Brain microvascular endothelial cell (primary cell): ENCODE measurements around the gene ARRB2.
A peak's percentile ranks its signal among the peaks of the same experiment; 100 is the strongest.

Experiments
- DNase-seq: peaks from one replicate; pipeline ENCODE4 v3.0.0-alpha.2; 2020
- H3K27ac ChIP-seq: fragments of 250-450 bp; sonication (Bioruptor Pico); 2 replicates; pipeline ENCODE4 v1.5.1; 2020; ENCODE audit warnings: mild to moderate bottlenecking, moderate library complexity
- H3K27me3 ChIP-seq: fragments of 250-450 bp; sonication (Bioruptor Pico); replicated peaks from 2 replicates; pipeline ENCODE4 v1.5.1; 2020; ENCODE audit warnings: mild to moderate bottlenecking
- H3K36me3 ChIP-seq: fragments of 250-450 bp; sonication (Bioruptor Pico); replicated peaks from 2 replicates; pipeline ENCODE4 v1.5.1; 2020; ENCODE audit warnings: mild to moderate bottlenecking
- H3K4me3 ChIP-seq: 2 replicates; pipeline ENCODE4 v1.5.1; 2011; ENCODE audit warnings: low read depth, mild to moderate bottlenecking, control low read depth, low read length, moderate library complexity
- in situ Hi-C: cut with HindIII; loops from 2 replicates; pipeline ENCODE4 v1.10.0; 2017; ENCODE audit warnings: low sequenced_read_pairs, low pct_ligation_motif_present
- TF ChIP-seq, protein P1 (sequence below): IDR thresholded peaks from 2 replicates; pipeline ENCODE4 v1.5.1; 2011; ENCODE audit warnings: low read depth, mild to moderate bottlenecking, moderate library complexity, low read length, control low read depth, inconsistent platforms; ENCODE audit errors: missing control alignments

Gene ARRB2

DNA sequence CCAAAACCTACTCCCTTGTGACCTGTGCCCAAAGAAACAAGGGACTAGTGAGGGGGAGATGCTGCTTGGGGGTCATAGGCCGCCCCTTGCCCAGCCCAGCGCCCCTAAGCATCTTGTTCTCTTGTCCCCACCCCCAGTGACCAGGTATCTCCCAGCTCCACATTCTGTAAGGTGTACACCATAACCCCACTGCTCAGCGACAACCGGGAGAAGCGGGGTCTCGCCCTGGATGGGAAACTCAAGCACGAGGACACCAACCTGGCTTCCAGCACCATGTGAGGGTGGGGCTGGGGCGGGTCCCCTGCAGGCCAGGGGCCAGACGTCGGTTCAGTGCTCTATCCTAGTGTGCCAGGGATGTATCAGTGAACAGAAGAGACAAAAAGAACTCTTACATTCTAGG lies 8.7 kb downstream of the ARRB2 start:
- Histone ChIP-seq H3K27ac (no peak overlapping the region), H3K4me3 (no peak overlapping the region), H3K27me3 (no peaks in the 10 kb centered on the region), H3K36me3 (no peaks in the 10 kb centered on the region)
- DNase-seq = no peak
- TF ChIP-seq, protein P1, sequence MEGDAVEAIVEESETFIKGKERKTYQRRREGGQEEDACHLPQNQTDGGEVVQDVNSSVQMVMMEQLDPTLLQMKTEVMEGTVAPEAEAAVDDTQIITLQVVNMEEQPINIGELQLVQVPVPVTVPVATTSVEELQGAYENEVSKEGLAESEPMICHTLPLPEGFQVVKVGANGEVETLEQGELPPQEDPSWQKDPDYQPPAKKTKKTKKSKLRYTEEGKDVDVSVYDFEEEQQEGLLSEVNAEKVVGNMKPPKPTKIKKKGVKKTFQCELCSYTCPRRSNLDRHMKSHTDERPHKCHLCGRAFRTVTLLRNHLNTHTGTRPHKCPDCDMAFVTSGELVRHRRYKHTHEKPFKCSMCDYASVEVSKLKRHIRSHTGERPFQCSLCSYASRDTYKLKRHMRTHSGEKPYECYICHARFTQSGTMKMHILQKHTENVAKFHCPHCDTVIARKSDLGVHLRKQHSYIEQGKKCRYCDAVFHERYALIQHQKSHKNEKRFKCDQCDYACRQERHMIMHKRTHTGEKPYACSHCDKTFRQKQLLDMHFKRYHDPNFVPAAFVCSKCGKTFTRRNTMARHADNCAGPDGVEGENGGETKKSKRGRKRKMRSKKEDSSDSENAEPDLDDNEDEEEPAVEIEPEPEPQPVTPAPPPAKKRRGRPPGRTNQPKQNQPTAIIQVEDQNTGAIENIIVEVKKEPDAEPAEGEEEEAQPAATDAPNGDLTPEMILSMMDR = no peak
- in situ Hi-C loops = no loop called here

GRCh38 chr17:4719684-4720221 lies 9.3 kb downstream of the ARRB2 start:
- H3K27ac ChIP-seq = no peak overlapping the region
- peak; percentile 20 for DNase-seq
- H3K36me3 ChIP-seq = no peaks in the 10 kb centered on the region
- no peak overlapping the region for H3K4me3 ChIP-seq
- no peaks in the 10 kb centered on the region for H3K27me3 ChIP-seq
- in situ Hi-C loops = no loop called here
- TF ChIP-seq, protein P1 = no peak

DNA sequence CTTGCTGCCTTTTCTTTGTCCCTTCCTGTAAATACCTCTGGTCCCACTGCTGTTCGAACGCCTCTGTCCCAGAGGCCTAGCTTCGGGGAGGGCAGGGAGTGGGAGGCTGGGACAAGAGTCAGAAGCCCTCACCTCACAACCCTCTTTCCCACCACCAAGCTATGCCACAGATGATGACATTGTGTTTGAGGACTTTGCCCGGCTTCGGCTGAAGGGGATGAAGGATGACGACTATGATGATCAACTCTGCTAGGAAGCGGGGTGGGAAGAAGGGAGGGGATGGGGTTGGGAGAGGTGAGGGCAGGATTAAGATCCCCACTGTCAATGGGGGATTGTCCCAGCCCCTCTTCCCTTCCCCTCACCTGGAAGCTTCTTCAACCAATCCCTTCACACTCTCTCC lies 10.4 kb downstream of the ARRB2 start:
- H3K36me3 ChIP-seq = no peaks in the 10 kb centered on the region
- no peak for DNase-seq

DNA sequence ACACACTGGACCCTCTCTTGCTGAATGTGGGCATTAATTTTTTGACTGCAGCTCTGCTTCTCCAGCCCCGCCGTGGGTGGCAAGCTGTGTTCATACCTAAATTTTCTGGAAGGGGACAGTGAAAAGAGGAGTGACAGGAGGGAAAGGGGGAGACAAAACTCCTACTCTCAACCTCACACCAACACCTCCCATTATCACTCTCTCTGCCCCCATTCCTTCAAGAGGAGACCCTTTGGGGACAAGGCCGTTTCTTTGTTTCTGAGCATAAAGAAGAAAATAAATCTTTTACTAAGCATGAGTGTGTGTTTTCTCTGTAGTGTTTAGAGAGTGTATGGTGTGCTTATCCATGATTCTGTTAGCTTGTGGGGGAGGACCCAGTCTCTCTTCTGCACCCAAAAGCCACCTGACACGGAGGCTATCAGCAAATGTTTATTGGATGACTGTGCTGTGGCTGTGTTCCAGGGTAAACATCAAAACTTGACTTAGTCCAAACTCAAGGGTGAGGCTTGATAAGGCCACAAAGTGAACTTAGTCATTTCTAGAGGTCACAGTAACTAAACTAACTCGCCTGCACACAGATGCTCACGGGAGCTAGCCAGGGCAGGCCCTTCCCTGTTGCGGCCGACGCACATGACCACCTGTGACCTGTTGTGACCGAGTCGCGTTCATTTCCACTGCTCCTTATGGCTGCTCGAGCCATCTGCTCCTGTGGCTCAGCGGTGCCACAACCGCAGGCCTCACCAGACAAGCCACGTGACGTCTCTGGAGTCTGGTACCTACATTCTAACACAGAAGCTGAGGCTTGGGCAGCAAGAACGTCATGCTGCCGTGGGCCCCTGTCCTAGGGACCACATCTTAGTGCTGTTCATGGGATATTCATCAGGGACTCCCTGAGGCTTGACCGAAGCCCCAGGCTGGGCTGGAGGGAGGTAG lies 11.0 kb downstream of the ARRB2 start:
- no peak overlapping the region for H3K4me3 ChIP-seq
- in situ Hi-C loops = no loop called here
- peak; percentile 45 for DNase-seq
- no peak overlapping the region for H3K27ac ChIP-seq
- H3K27me3 ChIP-seq = no peaks in the 10 kb centered on the region
- TF ChIP-seq, protein P1 = no peak
- no peaks in the 10 kb centered on the region for H3K36me3 ChIP-seq

More for the DNA sequence above, 10.4 kb downstream of the ARRB2 start:
- TF ChIP-seq, protein P1 = no peak
- in situ Hi-C loops = no loop called here
- no peaks in the 10 kb centered on the region for H3K27me3 ChIP-seq
- H3K4me3 ChIP-seq = no peak overlapping the region
- H3K27ac ChIP-seq = no peak overlapping the region

DNA sequence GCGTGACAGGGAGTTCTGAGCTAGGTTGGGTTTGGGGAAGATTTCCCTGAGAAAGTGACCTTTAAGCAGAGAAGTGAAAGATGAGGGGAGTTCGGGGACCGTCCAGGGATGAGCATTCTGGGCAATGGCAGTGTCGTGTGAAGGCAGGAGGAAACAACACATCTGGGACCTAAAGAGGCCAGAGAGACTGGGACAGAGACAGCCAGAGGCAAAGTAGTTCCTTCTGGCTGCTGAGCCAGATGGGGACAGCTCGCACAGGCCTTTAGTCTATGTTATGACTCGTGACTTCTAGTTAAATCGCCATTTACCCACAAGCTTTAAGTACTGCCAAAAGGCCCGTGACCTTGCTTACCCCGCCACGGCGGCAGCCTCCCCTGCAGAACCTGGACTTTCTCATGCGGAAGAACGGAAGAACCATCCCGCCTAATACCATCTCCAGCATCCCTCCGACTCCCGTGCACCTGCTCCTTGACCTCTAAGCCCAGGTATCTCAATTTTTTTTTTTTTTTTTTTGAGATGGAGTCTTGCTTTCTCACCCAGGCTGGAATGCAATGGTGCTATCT lies 12.3 kb downstream of the ARRB2 start:
- H3K27ac ChIP-seq = no peak overlapping the region
- H3K27me3 ChIP-seq = no peaks in the 10 kb centered on the region
- H3K36me3 ChIP-seq = no peaks in the 10 kb centered on the region
- DNase-seq = no peak
- in situ Hi-C loops = no loop called here
- H3K4me3 ChIP-seq = no peak overlapping the region
- TF ChIP-seq, protein P1 = no peak
